OCI-LY1 (cell line): Measurements from ENCODE around the gene DGKB.
"Not testable (repeated sequence)": the region's sequence is repeated elsewhere in the genome, so short reads cannot be mapped to it uniquely, and the experiment has no call there.

Experiments used
- H2AFZ ChIP-seq: fragments of 200-600 bp; sonication (generic), shearing (Covaris generic); 2 replicates; pipeline ENCODE4 v1.6.0; 2014; ENCODE audit warnings: antibody characterized with exemption, mild to moderate bottlenecking, low read length
- H3F3A ChIP-seq: fragments of 200-600 bp; sonication (generic), shearing (Covaris generic); 2 replicates; pipeline ENCODE4 v1.6.0; 2014; ENCODE audit warnings: mild to moderate bottlenecking, antibody characterized with exemption, low read length, moderate library complexity; ENCODE audit not compliant: insufficient read depth
- H3K27ac ChIP-seq: fragments of 200-600 bp; sonication (generic); 2 replicates; pipeline ENCODE4 v1.5.1; 2014; ENCODE audit warnings: low read length, mixed run types, mild to moderate bottlenecking, low read depth; ENCODE audit not compliant: poor library complexity, severe bottlenecking
- H3K27me3 ChIP-seq: fragments of 200-600 bp; sonication (generic); 2 replicates; pipeline ENCODE4 v1.6.0; 2014; ENCODE audit warnings: antibody characterized with exemption, mild to moderate bottlenecking, low read length, moderate library complexity; ENCODE audit not compliant: insufficient read depth
- H3K36me3 ChIP-seq: fragments of 200-600 bp; sonication (generic); 2 replicates; pipeline ENCODE4 v1.6.1; 2014; ENCODE audit warnings: mild to moderate bottlenecking, antibody characterized with exemption, low read length, moderate library complexity, mixed read lengths; ENCODE audit not compliant: insufficient read depth
- H3K4me1 ChIP-seq: fragments of 200-600 bp; sonication (generic); 2 replicates; pipeline ENCODE4 v1.5.1; 2014; ENCODE audit warnings: mild to moderate bottlenecking, low read length, moderate library complexity; ENCODE audit not compliant: insufficient read depth, severe bottlenecking
- H3K4me2 ChIP-seq: fragments of 200-600 bp; sonication (generic), shearing (Covaris generic); 2 replicates; pipeline ENCODE4 v1.6.1; 2014; ENCODE audit warnings: low read length
- H3K4me3 ChIP-seq: fragments of 200-600 bp; sonication (generic); 2 replicates; pipeline ENCODE4 v1.5.1; 2014; ENCODE audit warnings: low read length, low read depth, mild to moderate bottlenecking, mixed read lengths; ENCODE audit not compliant: poor library complexity, severe bottlenecking
- H3K79me2 ChIP-seq: fragments of 200-600 bp; shearing (Covaris generic); 2 replicates; pipeline ENCODE4 v1.6.1; 2016; ENCODE audit warnings: mixed run types, low read length, mixed read lengths; ENCODE audit not compliant: insufficient read depth
- H3K9ac ChIP-seq: fragments of 200-600 bp; sonication (generic), shearing (Covaris generic); 2 replicates; pipeline ENCODE4 v1.6.1; 2014; ENCODE audit warnings: mild to moderate bottlenecking, low read length, mixed read lengths
- H3K9me2 ChIP-seq: fragments of 200-600 bp; sonication (generic), shearing (Covaris generic); 2 replicates; pipeline ENCODE4 v1.6.1; 2014; ENCODE audit warnings: low read depth, mild to moderate bottlenecking, low read length, mixed read lengths
- H3K9me3 ChIP-seq: fragments of 200-600 bp; shearing (Covaris generic); 2 replicates; pipeline ENCODE4 v1.6.1; 2014; ENCODE audit warnings: low read length, mixed read lengths
- H4K20me1 ChIP-seq: fragments of 200-600 bp; sonication (generic), shearing (Covaris generic); 2 replicates; pipeline ENCODE4 v1.6.0; 2016; ENCODE audit warnings: mild to moderate bottlenecking, low read length; ENCODE audit not compliant: insufficient read depth
- CTCF ChIP-seq: fragments of 200-600 bp; sonication (generic), shearing (Covaris generic); IDR thresholded peaks from 2 replicates; pipeline ENCODE4 v1.5.1; 2017; ENCODE audit warnings: mild to moderate bottlenecking, antibody characterized with exemption, low read length, moderate library complexity, mixed read lengths
- EZH2 ChIP-seq: fragments of 200-600 bp; sonication (generic), shearing (Covaris generic); IDR thresholded peaks from 2 replicates; pipeline ENCODE4 v1.8.0; 2017; ENCODE audit warnings: borderline replicate concordance, mixed run types, mild to moderate bottlenecking, antibody characterized with exemption, low read length, moderate library complexity, mixed read lengths

The DGKB gene

GRCh38 chr7:14478834-14479510 is 423.6 kb downstream of the DGKB start:
- Histone ChIP-seq H3K4me1 (no peaks in the 10 kb centered on the region), H3K27ac (no peak overlapping the region), H3K27me3 (no peaks in the 10 kb centered on the region), H3K9ac (no peak overlapping the region), H3K9me2 (no peaks in the 10 kb centered on the region), H3K4me3 (no peak overlapping the region), H4K20me1 (no peaks in the 10 kb centered on the region), H3F3A (no peaks in the 10 kb centered on the region), H3K79me2 (no peaks in the 10 kb centered on the region), H3K9me3 (no peaks in the 10 kb centered on the region), H3K36me3 (no peaks in the 10 kb centered on the region), H2AFZ (no peak overlapping the region), H3K4me2 (no peak overlapping the region)
- no peak for TF ChIP-seq EZH2
- no peak for TF ChIP-seq CTCF

- H3K36me3 ChIP-seq, H4K20me1 ChIP-seq, H3K27me3 ChIP-seq, H2AFZ ChIP-seq, H3K4me3 ChIP-seq, H3K9me3 ChIP-seq, H3K4me2 ChIP-seq, H3K4me1 ChIP-seq, H3K9me2 ChIP-seq, H3K79me2 ChIP-seq, H3K27ac ChIP-seq, H3K9ac ChIP-seq, H3F3A ChIP-seq: not testable (repeated sequence)
Measured at GRCh38 chr7:14461716-14462115, 440.8 kb downstream of the DGKB start.

GRCh38 chr7:14458846-14459245 is 443.7 kb downstream of the DGKB start:
- H3K4me1 ChIP-seq, H3K4me3 ChIP-seq, H3K4me2 ChIP-seq, H2AFZ ChIP-seq, H3K9me2 ChIP-seq, H3K79me2 ChIP-seq, H4K20me1 ChIP-seq, H3K9ac ChIP-seq, H3K36me3 ChIP-seq, H3F3A ChIP-seq, H3K27ac ChIP-seq, H3K9me3 ChIP-seq, H3K27me3 ChIP-seq: not testable (repeated sequence)

- peak overlapping the region; percentile 64 for H3K4me2 ChIP-seq
- peaks cover 5% of the 10 kb centered on the region for H3K4me1 ChIP-seq
- no peaks in the 10 kb centered on the region for H3K9me2 ChIP-seq
- H3K9me3 ChIP-seq: no peaks in the 10 kb centered on the region
- H3K79me2 ChIP-seq: no peaks in the 10 kb centered on the region
- no peaks in the 10 kb centered on the region for H3F3A ChIP-seq
- no peaks in the 10 kb centered on the region for H3K36me3 ChIP-seq
- peak overlapping the region; percentile 85; the same call in 1 of the 2 replicates for H2AFZ ChIP-seq
- no peak for TF ChIP-seq EZH2
- peak; percentile 98 for TF ChIP-seq CTCF
- H4K20me1 ChIP-seq: no peaks in the 10 kb centered on the region
- H3K9ac ChIP-seq: peak overlapping the region; percentile 12; the same call in 1 of the 2 replicates
- peak overlapping the region; percentile 44 for H3K4me3 ChIP-seq
- H3K27ac ChIP-seq: no peak overlapping the region
- no peaks in the 10 kb centered on the region for H3K27me3 ChIP-seq
Measured at GRCh38 chr7:14457568-14458453, 444.7 kb downstream of the DGKB start.
